ENCODE results near the gene TCEA2.

DNA sequence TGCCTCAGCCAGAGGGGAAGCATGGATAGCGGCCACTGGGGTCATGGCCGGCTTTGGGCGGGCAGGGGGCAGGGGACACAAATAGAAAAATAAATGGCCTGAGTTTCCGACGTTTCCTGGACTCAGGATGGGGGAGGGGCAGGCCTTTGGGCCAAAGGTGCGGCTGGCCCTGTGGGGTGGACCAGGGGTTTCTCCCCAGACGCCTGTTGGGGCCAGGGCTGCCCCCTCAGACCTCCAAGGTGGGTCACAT is 6.4 kb upstream of the TCEA2 start:
- TF ChIP-seq, protein P1, sequence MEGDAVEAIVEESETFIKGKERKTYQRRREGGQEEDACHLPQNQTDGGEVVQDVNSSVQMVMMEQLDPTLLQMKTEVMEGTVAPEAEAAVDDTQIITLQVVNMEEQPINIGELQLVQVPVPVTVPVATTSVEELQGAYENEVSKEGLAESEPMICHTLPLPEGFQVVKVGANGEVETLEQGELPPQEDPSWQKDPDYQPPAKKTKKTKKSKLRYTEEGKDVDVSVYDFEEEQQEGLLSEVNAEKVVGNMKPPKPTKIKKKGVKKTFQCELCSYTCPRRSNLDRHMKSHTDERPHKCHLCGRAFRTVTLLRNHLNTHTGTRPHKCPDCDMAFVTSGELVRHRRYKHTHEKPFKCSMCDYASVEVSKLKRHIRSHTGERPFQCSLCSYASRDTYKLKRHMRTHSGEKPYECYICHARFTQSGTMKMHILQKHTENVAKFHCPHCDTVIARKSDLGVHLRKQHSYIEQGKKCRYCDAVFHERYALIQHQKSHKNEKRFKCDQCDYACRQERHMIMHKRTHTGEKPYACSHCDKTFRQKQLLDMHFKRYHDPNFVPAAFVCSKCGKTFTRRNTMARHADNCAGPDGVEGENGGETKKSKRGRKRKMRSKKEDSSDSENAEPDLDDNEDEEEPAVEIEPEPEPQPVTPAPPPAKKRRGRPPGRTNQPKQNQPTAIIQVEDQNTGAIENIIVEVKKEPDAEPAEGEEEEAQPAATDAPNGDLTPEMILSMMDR (IDR thresholded peaks at IDR 0.05; ENCODE audit: low read depth, low read length): no peak
- TF ChIP-seq POLR2A (IDR thresholded peaks at IDR 0.05; ENCODE audit: extremely low read depth, insufficient read length): no peak
- TF ChIP-seq, protein P2, sequence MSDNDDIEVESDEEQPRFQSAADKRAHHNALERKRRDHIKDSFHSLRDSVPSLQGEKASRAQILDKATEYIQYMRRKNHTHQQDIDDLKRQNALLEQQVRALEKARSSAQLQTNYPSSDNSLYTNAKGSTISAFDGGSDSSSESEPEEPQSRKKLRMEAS (IDR thresholded peaks at IDR 0.05; ENCODE audit: low read depth, low read length): no peak
- TF ChIP-seq MYC (IDR thresholded peaks at IDR 0.05; ENCODE audit: low read depth, low read length): no peak
